HFF-Myc (cell line): Measurements from ENCODE around the gene MAB21L2.

Experiments used
- DNase-seq: peaks from one replicate; pipeline ENCODE4 v3.0.0-alpha.2; 2011; ENCODE audit warnings: low read depth; ENCODE audit errors: extremely low read depth
- H3K4me3 ChIP-seq: replicated peaks from 2 replicates; pipeline ENCODE4 v1.5.1; 2011; ENCODE audit warnings: low read depth, mild to moderate bottlenecking, control low read depth, low read length
- CTCF ChIP-seq: IDR thresholded peaks from 2 replicates; pipeline ENCODE4 v1.5.1; 2012; ENCODE audit warnings: mild to moderate bottlenecking, low read depth, low read length, control low read depth; ENCODE audit errors: missing control alignments

MAB21L2 gene

GRCh38 chr4:150574678-150575077 is 7.3 kb upstream of the MAB21L2 start:
- no peak for DNase-seq
- TF ChIP-seq CTCF, result no peak
- H3K4me3 ChIP-seq, result no peak overlapping the region

- H3K4me3 ChIP-seq, result no peak overlapping the region
- no peak for TF ChIP-seq CTCF
- no peak for DNase-seq
These were observed 4.2 kb upstream of the MAB21L2 start for GRCh38 chr4:150577796-150578195.

- TF ChIP-seq CTCF, result no peak
- DNase-seq, result no peak
- peak overlapping the region; percentile 34 for H3K4me3 ChIP-seq
These were observed 3.0 kb upstream of the MAB21L2 start for GRCh38 chr4:150578745-150579501.

GRCh38 chr4:150579551-150580234 is 2.3 kb upstream of the MAB21L2 start:
- H3K4me3 ChIP-seq, result peak overlapping the region; percentile 34
- DNase-seq, result no peak
- no peak for TF ChIP-seq CTCF

GRCh38 chr4:150580306-150580705 is 1.6 kb upstream of the MAB21L2 start:
- no peak overlapping the region for H3K4me3 ChIP-seq
- no peak for DNase-seq
- no peak for TF ChIP-seq CTCF

GRCh38 chr4:150581056-150581605 is 820 bp upstream of the MAB21L2 start:
- no peak for TF ChIP-seq CTCF
- DNase-seq, result no peak
- no peak overlapping the region for H3K4me3 ChIP-seq
